Thoracic aorta (tissue), 2 donors: Measurements from ENCODE around the gene LZTFL1. TPM values are rescaled to one million over a fixed set of nuclear protein-coding genes. Genes with fewer than 3 reads are reported as not detected.

Experiments used
- ATAC-seq: fragments of 150-250 bp; one replicate; pipeline ENCODE4 v1.8.0; 2017; ENCODE audit warnings: low read depth; ENCODE audit not compliant: insufficient number of reproducible peaks, low FRiP score
- DNase-seq: peaks from one replicate; pipeline ENCODE4 v3.0.0-alpha.2; 2020; ENCODE audit warnings: low spot score
- H3K27ac ChIP-seq, 2 donors: fragments of 200-600 bp; sonication (generic); 1 replicate in 1 of 2; 2 replicates in 1 of 2; pipeline ENCODE4 v1.5.1; 2016; ENCODE audit warnings: mild to moderate bottlenecking in 2 of 2, moderate library complexity in 2 of 2
- H3K27me3 ChIP-seq: fragments of 200-600 bp; sonication (generic); replicated peaks from 2 replicates; pipeline ENCODE4 v1.6.0; 2016; ENCODE audit warnings: mild to moderate bottlenecking; ENCODE audit not compliant: insufficient read depth
- H3K36me3 ChIP-seq: fragments of 200-600 bp; sonication (generic); one replicate; pipeline ENCODE4 v1.5.1; 2016
- H3K4me1 ChIP-seq, 2 donors: fragments of 200-600 bp; sonication (generic); 1 replicate in 1 of 2; 2 replicates in 1 of 2; pipeline versions ENCODE4 v1.5.1 to v1.6.0; 2016; ENCODE audit warnings: low read depth in 2 of 2, mild to moderate bottlenecking in 1 of 2; ENCODE audit not compliant: control insufficient read depth in 1 of 2
- H3K4me3 ChIP-seq: fragments of 200-600 bp; sonication (generic); 2 replicates; pipeline ENCODE4 v1.5.1; 2016; ENCODE audit warnings: mild to moderate bottlenecking
- H3K9me3 ChIP-seq: fragments of 200-600 bp; sonication (generic); 2 replicates; pipeline ENCODE4 v1.5.1; 2016
- total RNA-seq, 2 donors: library from RNA; depleted of rRNA; stranded (reverse); fragments of >200 nt; gene quantifications; one replicate each; pipeline versions ENCODE4 v1.1.0 to v1.2.3, GENCODE V29; 2016
- TF ChIP-seq, protein P1 (sequence below): fragments of 200-600 bp; sonication (generic); IDR thresholded peaks from one replicate; pipeline ENCODE4 v1.5.1; 2019; ENCODE audit warnings: antibody characterized with exemption

LZTFL1 gene
- total RNA-seq, 2 donors from 2014 or later, result 22.7 to 30.9 TPM

DNA sequence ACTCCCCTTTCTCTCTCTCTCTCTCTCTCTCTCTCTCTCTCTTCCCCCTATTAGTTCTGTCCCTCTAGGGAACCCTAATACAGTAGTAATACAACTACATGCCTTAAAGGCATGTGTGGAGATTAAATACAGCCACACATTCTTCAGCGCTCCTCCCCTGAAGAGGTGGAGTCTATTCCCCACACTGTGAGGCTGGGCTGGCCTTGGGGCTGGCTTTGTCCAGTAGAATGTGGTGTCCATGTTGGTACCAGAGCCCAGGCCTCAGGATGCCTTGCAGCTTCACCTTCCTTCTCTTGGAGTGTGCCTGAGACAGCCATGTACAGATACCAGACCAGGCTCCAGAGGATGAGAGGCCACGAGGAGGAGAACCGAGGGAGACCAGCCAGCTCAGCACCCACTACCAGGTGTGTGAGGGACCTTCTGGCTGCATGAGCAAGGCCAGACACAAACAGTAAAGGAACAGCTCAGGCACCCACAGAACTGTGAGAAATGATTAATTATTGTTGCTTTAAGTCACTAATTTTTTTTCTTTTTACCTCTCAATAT lies 56.2 kb downstream of the LZTFL1 start:
- H3K9me3 ChIP-seq, result peaks cover 8% of the 10 kb centered on the region
- ATAC-seq, result no peak

DNA sequence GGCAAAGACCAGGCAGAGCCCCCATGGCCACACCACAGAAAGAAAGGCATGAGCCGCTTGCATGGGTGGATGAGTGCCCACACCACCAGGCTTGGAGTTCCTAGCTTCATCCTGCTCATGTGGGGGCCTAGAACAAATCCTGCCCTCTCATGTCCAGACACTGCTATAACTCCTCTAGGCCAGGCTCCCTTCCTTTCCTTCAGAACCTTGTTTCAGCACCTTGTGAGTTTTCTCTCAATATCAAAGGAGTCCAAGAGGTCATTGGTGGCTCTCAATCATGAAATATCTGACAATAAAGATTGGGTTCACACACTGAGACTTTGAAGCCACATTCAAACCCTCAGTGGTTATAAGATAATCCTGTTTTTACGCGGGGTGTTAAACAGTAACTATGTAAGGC lies 58.3 kb downstream of the LZTFL1 start:
- H3K4me3 ChIP-seq, result no peak overlapping the region
- ATAC-seq (no peak), DNase-seq (no peak)
- no peaks in the 10 kb centered on the region for H3K4me1 ChIP-seq
- no peak overlapping the region for H3K27ac ChIP-seq
- H3K27me3 ChIP-seq, result no peaks in the 10 kb centered on the region
- TF ChIP-seq, protein P1, sequence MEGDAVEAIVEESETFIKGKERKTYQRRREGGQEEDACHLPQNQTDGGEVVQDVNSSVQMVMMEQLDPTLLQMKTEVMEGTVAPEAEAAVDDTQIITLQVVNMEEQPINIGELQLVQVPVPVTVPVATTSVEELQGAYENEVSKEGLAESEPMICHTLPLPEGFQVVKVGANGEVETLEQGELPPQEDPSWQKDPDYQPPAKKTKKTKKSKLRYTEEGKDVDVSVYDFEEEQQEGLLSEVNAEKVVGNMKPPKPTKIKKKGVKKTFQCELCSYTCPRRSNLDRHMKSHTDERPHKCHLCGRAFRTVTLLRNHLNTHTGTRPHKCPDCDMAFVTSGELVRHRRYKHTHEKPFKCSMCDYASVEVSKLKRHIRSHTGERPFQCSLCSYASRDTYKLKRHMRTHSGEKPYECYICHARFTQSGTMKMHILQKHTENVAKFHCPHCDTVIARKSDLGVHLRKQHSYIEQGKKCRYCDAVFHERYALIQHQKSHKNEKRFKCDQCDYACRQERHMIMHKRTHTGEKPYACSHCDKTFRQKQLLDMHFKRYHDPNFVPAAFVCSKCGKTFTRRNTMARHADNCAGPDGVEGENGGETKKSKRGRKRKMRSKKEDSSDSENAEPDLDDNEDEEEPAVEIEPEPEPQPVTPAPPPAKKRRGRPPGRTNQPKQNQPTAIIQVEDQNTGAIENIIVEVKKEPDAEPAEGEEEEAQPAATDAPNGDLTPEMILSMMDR, result no peak
- no peaks in the 10 kb centered on the region for H3K9me3 ChIP-seq
- no peaks in the 10 kb centered on the region for H3K36me3 ChIP-seq

More for the DNA sequence above, 56.2 kb downstream of the LZTFL1 start:
- TF ChIP-seq, protein P1, result no peak
- no peaks in the 10 kb centered on the region for H3K36me3 ChIP-seq
- no peaks in the 10 kb centered on the region for H3K4me1 ChIP-seq
- no peak overlapping the region for H3K27ac ChIP-seq
- no peak for DNase-seq
- no peaks in the 10 kb centered on the region for H3K27me3 ChIP-seq
- H3K4me3 ChIP-seq, result no peak overlapping the region

DNA sequence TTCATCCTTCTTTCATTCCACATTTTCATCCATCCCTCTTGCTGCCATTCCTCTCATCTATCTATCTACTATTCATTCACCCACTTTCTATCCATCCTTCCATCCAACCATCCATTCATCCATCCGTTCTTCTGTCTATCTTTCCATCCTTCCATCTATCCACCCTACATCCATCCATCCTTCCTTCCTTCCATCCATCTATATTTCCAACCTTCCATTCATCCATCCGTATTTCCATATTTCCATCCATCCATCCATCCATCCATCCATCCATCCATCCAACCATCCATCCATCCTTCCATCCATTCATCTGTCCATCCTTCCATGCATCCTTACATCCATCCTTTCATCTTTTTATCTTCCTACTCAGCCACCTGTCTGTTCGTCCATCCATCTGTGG lies 59.5 kb downstream of the LZTFL1 start:
- Histone ChIP-seq H3K27me3 (no peaks in the 10 kb centered on the region), H3K36me3 (no peaks in the 10 kb centered on the region), H3K27ac (no peak overlapping the region), H3K4me3 (no peak overlapping the region), H3K4me1 (no peaks in the 10 kb centered on the region), H3K9me3 (no peaks in the 10 kb centered on the region)
- no peak for ATAC-seq
- TF ChIP-seq, protein P1, result no peak
- DNase-seq, result no peak

DNA sequence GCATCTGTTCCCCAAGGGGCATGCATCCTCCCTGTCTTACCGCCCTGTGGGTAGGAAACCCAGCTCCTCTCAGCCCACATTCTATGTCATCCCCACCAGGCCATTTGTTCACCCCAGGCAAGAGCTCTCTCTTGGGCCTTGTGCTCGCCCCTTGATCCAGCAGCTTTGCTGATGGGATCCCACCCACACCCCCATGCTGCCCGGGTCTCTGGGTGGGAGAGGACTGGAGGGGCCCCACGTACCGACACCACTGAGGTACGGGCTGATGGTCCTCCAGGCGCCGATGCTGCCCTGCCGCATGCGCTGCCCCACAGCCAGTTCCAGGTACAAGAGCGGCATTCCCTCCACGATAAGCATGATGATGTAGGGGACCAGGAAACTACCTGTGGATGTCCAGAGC lies 60.1 kb downstream of the LZTFL1 start:
- Histone ChIP-seq H3K27me3 (no peaks in the 10 kb centered on the region), H3K4me1 (no peaks in the 10 kb centered on the region), H3K36me3 (no peaks in the 10 kb centered on the region), H3K4me3 (no peak overlapping the region), H3K9me3 (no peaks in the 10 kb centered on the region), H3K27ac (no peak overlapping the region)
- ATAC-seq (no peak), DNase-seq (no peak)
- TF ChIP-seq, protein P1, result no peak

DNA sequence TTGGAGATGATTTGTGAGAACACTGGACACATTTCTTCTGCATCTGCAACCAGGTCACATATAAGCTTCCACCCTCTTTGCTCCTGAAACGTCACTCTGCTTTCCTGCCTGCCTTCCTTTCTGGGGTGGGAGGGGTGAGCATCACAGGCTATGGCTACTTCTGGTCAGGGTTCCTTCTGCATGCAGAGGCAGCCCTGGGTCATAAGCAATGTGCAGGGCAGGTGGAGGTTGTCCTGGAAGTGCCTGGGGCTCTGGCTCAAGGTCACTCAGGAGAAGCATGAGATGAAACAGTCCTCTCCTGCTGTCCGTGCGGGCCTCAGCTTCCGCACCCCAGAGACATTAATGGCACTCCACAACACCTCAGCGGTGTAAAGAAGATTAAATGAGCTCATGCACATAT lies 60.6 kb downstream of the LZTFL1 start:
- no peak for ATAC-seq
- Histone ChIP-seq H3K4me3 (no peak overlapping the region), H3K36me3 (no peaks in the 10 kb centered on the region), H3K27me3 (no peaks in the 10 kb centered on the region), H3K27ac (no peak overlapping the region), H3K4me1 (no peaks in the 10 kb centered on the region), H3K9me3 (no peaks in the 10 kb centered on the region)
- TF ChIP-seq, protein P1, result no peak
- no peak for DNase-seq
